Measurements from ENCODE around the gene TMBIM1.

Gene TMBIM1

GRCh38 chr2:218327451-218328210 is 35.3 kb upstream of the TMBIM1 start:
- TF ChIP-seq, protein P1, sequence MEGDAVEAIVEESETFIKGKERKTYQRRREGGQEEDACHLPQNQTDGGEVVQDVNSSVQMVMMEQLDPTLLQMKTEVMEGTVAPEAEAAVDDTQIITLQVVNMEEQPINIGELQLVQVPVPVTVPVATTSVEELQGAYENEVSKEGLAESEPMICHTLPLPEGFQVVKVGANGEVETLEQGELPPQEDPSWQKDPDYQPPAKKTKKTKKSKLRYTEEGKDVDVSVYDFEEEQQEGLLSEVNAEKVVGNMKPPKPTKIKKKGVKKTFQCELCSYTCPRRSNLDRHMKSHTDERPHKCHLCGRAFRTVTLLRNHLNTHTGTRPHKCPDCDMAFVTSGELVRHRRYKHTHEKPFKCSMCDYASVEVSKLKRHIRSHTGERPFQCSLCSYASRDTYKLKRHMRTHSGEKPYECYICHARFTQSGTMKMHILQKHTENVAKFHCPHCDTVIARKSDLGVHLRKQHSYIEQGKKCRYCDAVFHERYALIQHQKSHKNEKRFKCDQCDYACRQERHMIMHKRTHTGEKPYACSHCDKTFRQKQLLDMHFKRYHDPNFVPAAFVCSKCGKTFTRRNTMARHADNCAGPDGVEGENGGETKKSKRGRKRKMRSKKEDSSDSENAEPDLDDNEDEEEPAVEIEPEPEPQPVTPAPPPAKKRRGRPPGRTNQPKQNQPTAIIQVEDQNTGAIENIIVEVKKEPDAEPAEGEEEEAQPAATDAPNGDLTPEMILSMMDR (IDR thresholded peaks at IDR 0.05; ENCODE audit: insufficient read depth, low read length, poor library complexity, severe bottlenecking), result no peak
- Histone ChIP-seq H3K4me3 (replicated peaks; ENCODE audit: low read depth, low read length) (no peak overlapping the region), H3K27me3 (replicated peaks; ENCODE audit: control insufficient read depth, insufficient read depth, low read length) (no peaks in the 10 kb centered on the region), H3K36me3 (ENCODE audit: control insufficient read depth, insufficient read depth, low read length) (no peaks in the 10 kb centered on the region)
- no peak for DNase-seq (ENCODE audit: extremely low read depth, insufficient read length)

DNA sequence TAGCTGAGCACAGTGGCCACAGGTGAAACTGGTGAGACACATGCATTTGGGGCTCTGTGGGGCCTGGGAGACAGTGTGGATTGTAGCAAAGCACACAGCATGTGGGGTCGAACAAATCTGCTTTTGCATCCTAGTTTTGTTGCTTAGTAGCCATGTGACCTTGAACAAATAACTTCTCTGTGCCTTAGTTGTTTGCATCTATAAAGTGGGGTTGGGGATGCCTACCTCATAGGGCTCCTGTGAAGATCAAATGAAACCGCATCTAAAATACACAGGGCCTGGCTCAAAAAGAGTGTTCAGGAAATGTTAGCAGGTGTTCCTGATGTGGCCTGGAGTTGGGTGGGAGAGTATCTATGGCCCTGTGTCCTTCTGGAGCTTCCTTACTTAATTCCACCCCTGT is 34.0 kb upstream of the TMBIM1 start:
- no peak overlapping the region for H3K4me3 ChIP-seq (replicated peaks; ENCODE audit: low read depth, low read length)
- DNase-seq (ENCODE audit: extremely low read depth, insufficient read length), result no peak
- no peaks in the 10 kb centered on the region for H3K36me3 ChIP-seq (ENCODE audit: control insufficient read depth, insufficient read depth, low read length)
- TF ChIP-seq, protein P1 (IDR thresholded peaks at IDR 0.05; ENCODE audit: insufficient read depth, low read length, poor library complexity, severe bottlenecking), result no peak
- no peaks in the 10 kb centered on the region for H3K27me3 ChIP-seq (replicated peaks; ENCODE audit: control insufficient read depth, insufficient read depth, low read length)

DNA sequence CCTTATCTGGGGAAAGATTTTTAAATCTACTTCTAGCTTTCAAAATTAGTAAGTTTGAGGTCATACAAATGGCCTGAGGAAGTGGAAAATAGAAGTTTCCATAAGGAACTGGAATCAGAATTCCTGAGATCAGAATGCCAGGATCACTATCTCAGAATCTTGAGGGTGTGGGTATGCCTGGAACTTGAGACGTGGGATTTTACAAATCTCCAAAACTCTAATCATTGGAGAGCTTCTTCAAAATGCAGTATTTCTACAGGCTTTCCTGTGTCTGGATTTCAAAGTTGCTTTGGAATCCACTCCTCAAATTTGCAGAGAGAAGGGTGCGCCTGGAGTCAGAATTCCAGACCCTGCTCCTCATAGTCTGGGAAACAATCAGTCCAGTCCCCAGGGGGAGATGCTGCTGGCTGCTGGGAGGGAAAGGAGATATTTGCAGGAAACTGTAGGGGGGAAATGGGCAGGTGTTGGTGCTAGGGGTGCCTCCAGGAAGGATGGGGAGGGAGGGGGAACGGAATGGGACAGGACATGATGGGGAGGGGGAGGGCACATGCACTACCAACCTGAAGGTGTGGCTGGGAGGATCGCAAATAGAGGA is 33.4 kb upstream of the TMBIM1 start:
- no peak for DNase-seq (ENCODE audit: extremely low read depth, insufficient read length)
- Histone ChIP-seq H3K27me3 (replicated peaks; ENCODE audit: control insufficient read depth, insufficient read depth, low read length) (no peaks in the 10 kb centered on the region), H3K36me3 (ENCODE audit: control insufficient read depth, insufficient read depth, low read length) (no peaks in the 10 kb centered on the region), H3K4me3 (replicated peaks; ENCODE audit: low read depth, low read length) (no peak overlapping the region)
- TF ChIP-seq, protein P1 (IDR thresholded peaks at IDR 0.05; ENCODE audit: insufficient read depth, low read length, poor library complexity, severe bottlenecking), result no peak

DNA sequence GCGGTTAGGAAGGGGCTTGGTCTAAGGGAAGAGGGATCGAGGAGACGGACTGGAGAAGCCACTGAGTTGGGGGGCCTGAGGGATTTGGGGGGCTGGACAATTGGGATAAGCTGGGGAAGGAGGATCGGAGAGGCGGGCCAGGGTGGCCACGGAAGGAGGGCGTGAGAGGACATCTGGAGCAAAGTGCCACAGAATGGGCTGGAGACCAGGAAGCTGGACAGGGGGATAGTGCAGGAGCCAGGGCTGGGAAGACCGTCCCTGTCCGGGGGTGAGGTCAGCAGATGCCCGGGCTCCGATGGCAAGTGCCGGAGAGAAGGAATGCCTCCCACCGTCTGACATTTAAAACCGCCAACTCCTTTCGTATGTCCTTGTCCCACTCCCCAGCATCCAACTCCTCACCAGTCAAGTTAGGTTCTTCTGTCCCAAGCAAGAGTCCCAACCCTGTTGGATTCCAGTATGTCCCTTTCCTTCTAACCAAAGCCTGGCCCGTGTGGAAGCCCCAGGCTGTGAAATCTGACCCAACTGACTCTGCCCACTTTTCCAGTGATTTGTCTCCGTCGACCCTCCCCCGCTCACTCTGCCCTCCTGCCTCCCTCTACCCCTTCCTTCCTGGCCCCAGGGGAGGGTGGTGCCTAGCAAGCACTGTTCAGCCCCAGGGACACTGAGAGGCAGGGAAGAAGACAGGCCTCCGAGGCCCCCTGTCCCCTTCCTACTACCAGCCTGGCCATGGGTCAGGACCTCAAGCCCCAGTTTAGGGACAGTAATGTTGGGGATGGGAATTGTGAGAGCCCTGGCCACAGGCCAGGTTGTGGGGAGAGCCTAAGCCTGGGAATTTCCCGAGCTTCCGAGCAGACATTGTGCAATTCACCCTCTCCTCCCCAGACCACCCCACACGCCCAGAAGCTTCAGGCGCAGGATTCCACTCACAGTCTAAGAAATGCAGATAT is 31.5 kb upstream of the TMBIM1 start:
- DNase-seq (ENCODE audit: extremely low read depth, insufficient read length), result no peak
- H3K4me3 ChIP-seq (replicated peaks; ENCODE audit: low read depth, low read length), result peak overlapping the region; percentile 70
- H3K36me3 ChIP-seq (ENCODE audit: control insufficient read depth, insufficient read depth, low read length), result no peaks in the 10 kb centered on the region
- TF ChIP-seq, protein P1 (IDR thresholded peaks at IDR 0.05; ENCODE audit: insufficient read depth, low read length, poor library complexity, severe bottlenecking), result no peak
- no peaks in the 10 kb centered on the region for H3K27me3 ChIP-seq (replicated peaks; ENCODE audit: control insufficient read depth, insufficient read depth, low read length)

GRCh38 chr2:218322768-218323525 is 30.6 kb upstream of the TMBIM1 start:
- Histone ChIP-seq H3K27me3 (replicated peaks; ENCODE audit: control insufficient read depth, insufficient read depth, low read length) (no peaks in the 10 kb centered on the region), H3K36me3 (ENCODE audit: control insufficient read depth, insufficient read depth, low read length) (no peaks in the 10 kb centered on the region), H3K4me3 (replicated peaks; ENCODE audit: low read depth, low read length) (peak overlapping the region; percentile 70)
- TF ChIP-seq, protein P1 (IDR thresholded peaks at IDR 0.05; ENCODE audit: insufficient read depth, low read length, poor library complexity, severe bottlenecking), result no peak
- DNase-seq (ENCODE audit: extremely low read depth, insufficient read length), result peak; percentile 84
